Measurements from ENCODE around the gene DTNB. TPM values are rescaled to one million over a fixed set of nuclear protein-coding genes. Genes with fewer than 3 reads are reported as not detected.
A peak's percentile ranks its signal among the peaks of the same experiment; 100 is the strongest.

DTNB gene
- total RNA-seq, 1 experiment from 2014 or later: 12.3 TPM

DNA sequence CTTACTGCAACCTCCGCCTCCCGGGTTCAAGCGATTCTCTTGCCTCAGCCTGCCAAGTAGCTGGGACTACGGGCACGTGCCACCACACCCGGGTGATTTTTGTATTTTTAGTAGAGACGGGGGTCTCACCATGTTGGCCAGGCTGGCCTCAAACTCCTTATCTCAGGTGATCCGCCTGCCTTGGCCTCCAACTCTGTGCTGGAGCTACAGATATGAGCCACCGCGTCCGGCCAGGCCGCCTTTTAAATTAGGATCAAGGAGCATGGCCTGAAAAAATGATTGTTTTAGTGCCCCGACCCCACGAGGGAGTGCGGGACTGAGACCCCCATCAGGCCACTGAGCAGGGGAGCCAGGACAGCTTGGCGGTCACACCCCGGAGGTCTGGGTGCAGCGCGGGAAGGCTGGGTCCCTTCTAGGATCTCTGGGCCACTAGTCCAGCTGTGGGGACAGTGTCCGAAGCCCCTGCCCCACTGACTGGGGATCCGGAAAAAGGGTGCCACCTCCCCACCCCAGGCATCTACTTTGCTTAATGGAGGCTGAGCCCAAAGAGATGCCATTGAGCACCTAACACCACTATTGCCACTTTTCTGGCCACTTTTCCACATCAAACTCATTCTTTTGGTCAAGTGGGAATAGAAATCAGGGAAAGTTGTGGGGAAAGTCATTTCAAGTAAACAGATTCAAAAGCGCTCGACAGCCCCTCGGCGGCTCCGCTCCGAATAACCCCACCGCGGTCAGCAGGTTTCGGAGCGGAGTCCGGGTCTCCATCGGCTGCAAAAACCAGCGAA, 311.9 kb downstream of the DTNB start:
- no peak for DNase-seq (ENCODE audit: low read depth)
- in situ Hi-C loops (cut with HindIII; ENCODE audit: low pct_unique_long_range_greater_than_20kb, low sequenced_read_pairs): no loop called here

GRCh38 chr2:25358836-25359235, 314.5 kb downstream of the DTNB start:
- DNase-seq (ENCODE audit: low read depth): no peak
- in situ Hi-C loops (cut with HindIII; ENCODE audit: low pct_unique_long_range_greater_than_20kb, low sequenced_read_pairs): no loop called here

GRCh38 chr2:25358249-25358815, 315.0 kb downstream of the DTNB start:
- in situ Hi-C loops (cut with HindIII; ENCODE audit: low pct_unique_long_range_greater_than_20kb, low sequenced_read_pairs): no loop called here
- no peak for DNase-seq (ENCODE audit: low read depth)

- no peak for DNase-seq (ENCODE audit: low read depth)
Observed at GRCh38 chr2:25356088-25356487, 317.3 kb downstream of the DTNB start.

DNA sequence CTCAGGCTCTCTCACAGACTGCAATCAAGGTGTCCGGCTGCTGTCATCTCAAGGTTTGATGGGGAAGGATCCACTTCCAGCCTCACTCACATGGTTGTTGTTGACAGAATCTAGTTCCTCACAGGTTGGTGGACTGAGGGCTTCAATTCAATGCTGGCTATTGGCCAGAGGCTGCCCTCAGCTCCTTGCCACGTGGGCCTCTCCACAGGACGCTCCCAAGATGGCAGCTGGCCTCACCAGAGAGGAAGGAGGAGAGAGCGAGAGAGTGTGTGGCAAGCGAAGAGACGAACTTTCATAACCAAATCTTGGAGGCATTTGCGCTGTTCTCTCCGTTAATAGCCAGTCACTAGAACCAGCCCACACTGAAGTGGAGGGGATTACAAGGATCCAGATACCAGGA, 318.1 kb downstream of the DTNB start:
- in situ Hi-C loops (cut with HindIII; ENCODE audit: low pct_unique_long_range_greater_than_20kb, low sequenced_read_pairs): no loop called here
- no peak for DNase-seq (ENCODE audit: low read depth)

More at GRCh38 chr2:25356088-25356487, 317.3 kb downstream of the DTNB start:
- in situ Hi-C loops (cut with HindIII; ENCODE audit: low pct_unique_long_range_greater_than_20kb, low sequenced_read_pairs): no loop called here

GRCh38 chr2:25354116-25354515, 319.3 kb downstream of the DTNB start:
- in situ Hi-C loops (cut with HindIII; ENCODE audit: low pct_unique_long_range_greater_than_20kb, low sequenced_read_pairs): no loop called here
- no peak for DNase-seq (ENCODE audit: low read depth)

- in situ Hi-C loops (cut with HindIII; ENCODE audit: low pct_unique_long_range_greater_than_20kb, low sequenced_read_pairs): no loop called here
- DNase-seq (ENCODE audit: low read depth): no peak
Observed at GRCh38 chr2:25349397-25349796, 324.0 kb downstream of the DTNB start.

GRCh38 chr2:25347846-25348245, 325.5 kb downstream of the DTNB start:
- DNase-seq (ENCODE audit: low read depth): no peak
- in situ Hi-C loops (cut with HindIII; ENCODE audit: low pct_unique_long_range_greater_than_20kb, low sequenced_read_pairs): no loop called here

- in situ Hi-C loops (cut with HindIII; ENCODE audit: low pct_unique_long_range_greater_than_20kb, low sequenced_read_pairs): no loop called here
- DNase-seq (ENCODE audit: low read depth): peak; percentile 35
Observed at GRCh38 chr2:25347205-25347815, 326.1 kb downstream of the DTNB start.

DNA sequence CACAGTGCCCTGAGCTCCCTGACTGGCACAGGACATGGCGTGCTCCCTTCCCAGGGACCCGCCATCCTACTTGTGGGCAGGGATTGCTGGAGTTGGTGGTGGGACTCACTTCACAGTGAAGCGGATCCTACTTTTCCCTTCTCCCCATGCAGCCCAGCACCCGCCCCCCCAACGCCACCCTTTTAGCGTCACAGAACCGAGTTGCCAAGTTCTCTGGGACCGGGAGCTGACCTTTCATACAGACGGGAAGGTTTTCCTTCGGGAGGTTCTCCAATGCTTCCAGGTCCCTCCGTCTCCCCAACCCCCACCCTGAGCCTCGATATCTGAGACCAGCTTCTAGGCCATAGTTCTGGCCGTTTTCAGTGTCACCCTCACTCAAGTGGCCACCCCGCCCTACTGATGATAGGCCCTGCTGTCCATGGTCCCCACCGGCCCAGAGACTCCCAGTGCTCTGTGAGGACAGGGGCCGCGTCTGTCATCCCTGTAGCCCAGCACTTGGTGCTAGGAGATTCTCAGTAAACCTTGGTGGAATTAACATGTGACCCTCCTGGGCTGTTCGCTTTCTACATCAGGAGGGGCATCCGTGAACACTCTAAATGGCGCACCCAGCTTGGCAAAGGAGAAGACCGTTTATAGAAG, 330.1 kb downstream of the DTNB start:
- in situ Hi-C loops (cut with HindIII; ENCODE audit: low pct_unique_long_range_greater_than_20kb, low sequenced_read_pairs): no loop called here
- DNase-seq (ENCODE audit: low read depth): no peak

GRCh38 chr2:25342372-25343186, 330.8 kb downstream of the DTNB start:
- peak; percentile 91 for DNase-seq (ENCODE audit: low read depth)
- in situ Hi-C loops (cut with HindIII; ENCODE audit: low pct_unique_long_range_greater_than_20kb, low sequenced_read_pairs): no loop called here

DNA sequence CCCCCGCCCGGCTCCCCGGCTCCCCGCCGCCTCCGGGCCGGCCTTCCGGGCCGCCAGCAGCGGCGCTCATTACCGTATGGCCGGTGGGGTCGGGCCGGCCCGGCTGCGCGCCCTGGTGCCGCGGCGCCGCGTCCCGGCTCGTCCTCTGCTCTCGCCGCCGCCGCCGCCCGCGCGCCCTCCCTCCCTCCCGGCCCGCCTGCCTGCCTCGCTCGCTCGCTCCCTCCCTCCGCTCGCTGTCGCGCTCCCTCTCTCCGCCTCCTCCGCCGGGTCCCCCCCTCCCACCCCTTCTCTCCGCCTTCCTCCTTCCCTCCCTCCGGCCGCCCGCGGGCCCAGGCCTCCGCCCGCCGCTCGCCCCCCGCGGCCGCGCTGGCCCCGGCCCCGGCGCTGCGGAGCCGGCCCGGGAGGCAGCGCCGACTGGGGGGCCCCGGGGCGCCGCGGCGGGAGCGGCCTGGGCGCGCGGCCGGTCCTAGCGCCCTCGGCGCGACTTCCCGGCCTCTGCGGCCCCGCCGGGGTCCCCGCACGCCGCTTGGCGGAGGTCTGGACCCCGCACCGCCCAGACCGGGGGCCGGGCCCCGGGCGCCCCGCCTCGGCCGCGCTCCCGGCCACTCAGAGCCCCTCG, 331.5 kb downstream of the DTNB start, which contains the start of gene DNMT3A:
TSS of gene DNMT3A (minus strand) at position 173 of the 619 bp plus-strand sequence. CDS start 27,941 bp downstream, outside the sequence.
- in situ Hi-C loops (cut with HindIII; ENCODE audit: low pct_unique_long_range_greater_than_20kb, low sequenced_read_pairs): no loop called here
- DNase-seq (ENCODE audit: low read depth): peak; percentile 39

- in situ Hi-C loops (cut with HindIII; ENCODE audit: low pct_unique_long_range_greater_than_20kb, low sequenced_read_pairs): no loop called here
- DNase-seq (ENCODE audit: low read depth): no peak
Observed at GRCh38 chr2:25341011-25341727, 332.2 kb downstream of the DTNB start.

- in situ Hi-C loops (cut with HindIII; ENCODE audit: low pct_unique_long_range_greater_than_20kb, low sequenced_read_pairs): no loop called here
- no peak for DNase-seq (ENCODE audit: low read depth)
Observed at GRCh38 chr2:25340181-25340921, 333.0 kb downstream of the DTNB start.

DNA sequence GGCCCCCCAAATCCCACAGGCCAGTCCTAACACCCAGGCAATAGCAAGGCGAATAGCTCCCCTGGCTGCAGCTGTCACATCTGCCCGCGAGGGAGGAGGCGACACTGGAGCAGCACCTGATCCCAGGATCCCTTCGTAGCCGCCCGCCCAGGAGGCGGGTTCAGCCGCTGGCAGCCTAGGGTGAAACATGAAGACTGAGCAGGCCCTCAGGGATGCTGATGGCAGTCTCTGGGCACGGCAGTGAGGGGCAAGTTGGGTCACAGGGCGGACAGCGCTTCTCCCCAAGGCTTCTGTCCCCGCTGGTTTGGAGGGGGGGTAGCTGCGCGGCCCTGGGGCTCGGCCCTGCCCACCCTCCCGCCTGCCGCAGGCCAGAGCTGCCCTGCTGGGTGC, 333.6 kb downstream of the DTNB start:
- in situ Hi-C loops (cut with HindIII; ENCODE audit: low pct_unique_long_range_greater_than_20kb, low sequenced_read_pairs): no loop called here
- DNase-seq (ENCODE audit: low read depth): no peak

- DNase-seq (ENCODE audit: low read depth): no peak
- in situ Hi-C loops (cut with HindIII; ENCODE audit: low pct_unique_long_range_greater_than_20kb, low sequenced_read_pairs): no loop called here
Observed at GRCh38 chr2:25339211-25339674, 334.1 kb downstream of the DTNB start.
